Measurements from ENCODE around the gene ATXN1.
"Not testable (repeated sequence)": the region's sequence is repeated elsewhere in the genome, so short reads cannot be mapped to it uniquely, and the experiment has no call there.

ATXN1 gene

GRCh38 chr6:16464045-16464444, 297.2 kb downstream of the ATXN1 start:
- Histone ChIP-seq H3K27ac (ENCODE audit: low read depth, low read length) (no peak overlapping the region), H3K9me3 (ENCODE audit: insufficient read depth, low read length) (no peaks in the 10 kb centered on the region), H3K9me2 (replicated peaks; ENCODE audit: insufficient read depth, low read length) (no peaks in the 10 kb centered on the region), H4K20me1 (ENCODE audit: low read depth, low read length) (no peaks in the 10 kb centered on the region), H3K36me3 (ENCODE audit: low read length) (no peaks in the 10 kb centered on the region), H3K27me3 (ENCODE audit: low read length) (0 out of 2 replicates have a peak, but pooled peaks cover 3% of the 10 kb centered on the region), H3F3A (ENCODE audit: insufficient read depth) (no peaks in the 10 kb centered on the region), H3K9ac (ENCODE audit: low read length) (no peak overlapping the region), H3K4me2 (ENCODE audit: low read depth, low read length, poor library complexity, severe bottlenecking) (no peak overlapping the region), H2AFZ (ENCODE audit: low read depth, low read length, severe bottlenecking) (no peak overlapping the region), H3K79me2 (ENCODE audit: insufficient read depth, low read length) (no peaks in the 10 kb centered on the region), H3K4me3 (ENCODE audit: insufficient read depth, low read length, poor library complexity, severe bottlenecking) (no peak overlapping the region)
- TF ChIP-seq, protein P1, sequence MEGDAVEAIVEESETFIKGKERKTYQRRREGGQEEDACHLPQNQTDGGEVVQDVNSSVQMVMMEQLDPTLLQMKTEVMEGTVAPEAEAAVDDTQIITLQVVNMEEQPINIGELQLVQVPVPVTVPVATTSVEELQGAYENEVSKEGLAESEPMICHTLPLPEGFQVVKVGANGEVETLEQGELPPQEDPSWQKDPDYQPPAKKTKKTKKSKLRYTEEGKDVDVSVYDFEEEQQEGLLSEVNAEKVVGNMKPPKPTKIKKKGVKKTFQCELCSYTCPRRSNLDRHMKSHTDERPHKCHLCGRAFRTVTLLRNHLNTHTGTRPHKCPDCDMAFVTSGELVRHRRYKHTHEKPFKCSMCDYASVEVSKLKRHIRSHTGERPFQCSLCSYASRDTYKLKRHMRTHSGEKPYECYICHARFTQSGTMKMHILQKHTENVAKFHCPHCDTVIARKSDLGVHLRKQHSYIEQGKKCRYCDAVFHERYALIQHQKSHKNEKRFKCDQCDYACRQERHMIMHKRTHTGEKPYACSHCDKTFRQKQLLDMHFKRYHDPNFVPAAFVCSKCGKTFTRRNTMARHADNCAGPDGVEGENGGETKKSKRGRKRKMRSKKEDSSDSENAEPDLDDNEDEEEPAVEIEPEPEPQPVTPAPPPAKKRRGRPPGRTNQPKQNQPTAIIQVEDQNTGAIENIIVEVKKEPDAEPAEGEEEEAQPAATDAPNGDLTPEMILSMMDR (IDR thresholded peaks at IDR 0.05; ENCODE audit: insufficient read depth, low read length, poor library complexity, severe bottlenecking) = no peak
- TF ChIP-seq EZH2phosphoT487 (conservative IDR thresholded peaks at IDR 0.05; ENCODE audit: low read length) = no peak

GRCh38 chr6:16463246-16463645, 298.0 kb downstream of the ATXN1 start:
- not testable (repeated sequence) for H3K9me2 ChIP-seq (replicated peaks; ENCODE audit: insufficient read depth, low read length); H3K9me3 ChIP-seq (ENCODE audit: insufficient read depth, low read length); H3K9ac ChIP-seq (ENCODE audit: low read length); H4K20me1 ChIP-seq (ENCODE audit: low read depth, low read length); H3K27me3 ChIP-seq (ENCODE audit: low read length); H3K36me3 ChIP-seq (ENCODE audit: low read length); H3F3A ChIP-seq (ENCODE audit: insufficient read depth); H3K4me3 ChIP-seq (ENCODE audit: insufficient read depth, low read length, poor library complexity, severe bottlenecking); H3K27ac ChIP-seq (ENCODE audit: low read depth, low read length); H2AFZ ChIP-seq (ENCODE audit: low read depth, low read length, severe bottlenecking); H3K4me2 ChIP-seq (ENCODE audit: low read depth, low read length, poor library complexity, severe bottlenecking); H3K79me2 ChIP-seq (ENCODE audit: insufficient read depth, low read length)

DNA sequence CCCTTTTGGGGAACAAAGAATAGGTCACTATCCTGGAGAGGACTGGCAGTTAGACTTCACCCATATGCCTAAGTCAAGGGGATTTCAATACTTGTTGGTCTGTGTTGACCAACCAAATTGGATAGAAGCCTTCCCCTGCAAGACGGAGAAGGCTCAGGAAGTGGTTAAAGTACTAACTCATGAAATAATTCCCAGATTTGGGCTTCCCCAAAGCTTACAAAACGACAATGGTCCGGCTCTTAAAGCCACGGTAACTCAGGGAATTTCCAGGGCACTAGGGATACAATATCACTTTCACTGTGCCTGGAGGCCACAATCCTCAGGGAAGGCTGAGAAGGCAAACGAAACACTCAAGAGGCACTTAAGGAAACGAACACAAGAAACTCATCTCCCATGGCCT, 299.8 kb downstream of the ATXN1 start:
- Histone ChIP-seq H3K27me3 (ENCODE audit: low read length) (no peaks in the 10 kb centered on the region), H3K79me2 (ENCODE audit: insufficient read depth, low read length) (no peaks in the 10 kb centered on the region), H2AFZ (ENCODE audit: low read depth, low read length, severe bottlenecking) (no peak overlapping the region), H3K4me3 (ENCODE audit: insufficient read depth, low read length, poor library complexity, severe bottlenecking) (no peak overlapping the region), H3K9ac (ENCODE audit: low read length) (no peak overlapping the region), H3K4me2 (ENCODE audit: low read depth, low read length, poor library complexity, severe bottlenecking) (no peak overlapping the region), H3K9me3 (ENCODE audit: insufficient read depth, low read length) (no peaks in the 10 kb centered on the region), H3K9me2 (replicated peaks; ENCODE audit: insufficient read depth, low read length) (no peaks in the 10 kb centered on the region), H4K20me1 (ENCODE audit: low read depth, low read length) (no peaks in the 10 kb centered on the region), H3K27ac (ENCODE audit: low read depth, low read length) (no peak overlapping the region), H3F3A (ENCODE audit: insufficient read depth) (no peaks in the 10 kb centered on the region), H3K36me3 (ENCODE audit: low read length) (no peaks in the 10 kb centered on the region)
- no peak for TF ChIP-seq EZH2phosphoT487 (conservative IDR thresholded peaks at IDR 0.05; ENCODE audit: low read length)
- TF ChIP-seq, protein P1 (IDR thresholded peaks at IDR 0.05; ENCODE audit: insufficient read depth, low read length, poor library complexity, severe bottlenecking) = no peak

DNA sequence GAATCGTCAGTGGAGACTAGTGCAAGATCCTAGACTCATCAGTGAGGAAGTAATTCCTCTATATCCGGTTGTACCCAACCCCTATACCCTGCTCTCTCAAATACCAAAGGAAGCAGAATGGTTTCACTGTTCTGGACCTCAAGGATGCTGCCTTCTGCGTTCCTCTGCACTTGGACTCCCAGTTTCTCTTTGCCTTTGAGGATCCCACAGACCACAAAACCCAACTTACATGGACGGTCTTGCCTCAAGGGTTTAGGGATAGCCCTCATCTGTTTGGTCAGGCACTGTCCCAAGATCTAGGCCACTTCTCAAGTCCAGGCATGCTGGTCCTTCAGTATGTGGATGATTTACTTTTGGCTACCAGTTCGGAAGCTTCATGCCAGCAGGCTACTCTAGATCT, 301.8 kb downstream of the ATXN1 start:
- H3F3A ChIP-seq (ENCODE audit: insufficient read depth); H3K4me2 ChIP-seq (ENCODE audit: low read depth, low read length, poor library complexity, severe bottlenecking); H3K9ac ChIP-seq (ENCODE audit: low read length); H3K9me3 ChIP-seq (ENCODE audit: insufficient read depth, low read length); H3K36me3 ChIP-seq (ENCODE audit: low read length); H3K27me3 ChIP-seq (ENCODE audit: low read length); H3K27ac ChIP-seq (ENCODE audit: low read depth, low read length); H3K9me2 ChIP-seq (replicated peaks; ENCODE audit: insufficient read depth, low read length); H4K20me1 ChIP-seq (ENCODE audit: low read depth, low read length); H3K79me2 ChIP-seq (ENCODE audit: insufficient read depth, low read length); H2AFZ ChIP-seq (ENCODE audit: low read depth, low read length, severe bottlenecking); H3K4me3 ChIP-seq (ENCODE audit: insufficient read depth, low read length, poor library complexity, severe bottlenecking): not testable (repeated sequence)
